ENCODE results near the gene ADAMTSL1.

DNA sequence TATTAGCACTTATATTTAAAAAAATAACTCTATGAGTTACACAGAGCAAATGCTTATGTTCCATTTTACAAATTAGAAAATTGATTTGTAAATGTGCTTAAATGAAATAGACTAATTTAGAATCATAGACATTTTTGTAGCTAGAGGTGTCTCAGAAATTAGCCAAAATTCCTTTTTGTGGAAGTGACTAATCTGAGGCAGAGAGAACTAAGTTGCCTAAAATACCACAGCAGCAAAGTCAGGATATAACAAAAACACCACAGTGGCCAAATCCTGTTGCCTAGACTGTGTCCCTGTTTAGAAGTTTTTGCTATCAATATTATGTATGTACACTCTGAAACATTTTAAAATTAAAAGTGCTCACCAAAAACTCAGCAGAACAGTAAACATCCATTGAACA lies 18.7 kb downstream of the ADAMTSL1 start:
- TF ChIP-seq EP300 (IDR thresholded peaks at IDR 0.05) (no peak), POLR2A (IDR thresholded peaks at IDR 0.05; ENCODE audit: low read length) (no peak), GATA3 (IDR thresholded peaks at IDR 0.05; ENCODE audit: borderline replicate concordance) (no peak), EHMT2 (IDR thresholded peaks at IDR 0.05; ENCODE audit: low read depth) (no peak)
- TF ChIP-seq, protein P1, sequence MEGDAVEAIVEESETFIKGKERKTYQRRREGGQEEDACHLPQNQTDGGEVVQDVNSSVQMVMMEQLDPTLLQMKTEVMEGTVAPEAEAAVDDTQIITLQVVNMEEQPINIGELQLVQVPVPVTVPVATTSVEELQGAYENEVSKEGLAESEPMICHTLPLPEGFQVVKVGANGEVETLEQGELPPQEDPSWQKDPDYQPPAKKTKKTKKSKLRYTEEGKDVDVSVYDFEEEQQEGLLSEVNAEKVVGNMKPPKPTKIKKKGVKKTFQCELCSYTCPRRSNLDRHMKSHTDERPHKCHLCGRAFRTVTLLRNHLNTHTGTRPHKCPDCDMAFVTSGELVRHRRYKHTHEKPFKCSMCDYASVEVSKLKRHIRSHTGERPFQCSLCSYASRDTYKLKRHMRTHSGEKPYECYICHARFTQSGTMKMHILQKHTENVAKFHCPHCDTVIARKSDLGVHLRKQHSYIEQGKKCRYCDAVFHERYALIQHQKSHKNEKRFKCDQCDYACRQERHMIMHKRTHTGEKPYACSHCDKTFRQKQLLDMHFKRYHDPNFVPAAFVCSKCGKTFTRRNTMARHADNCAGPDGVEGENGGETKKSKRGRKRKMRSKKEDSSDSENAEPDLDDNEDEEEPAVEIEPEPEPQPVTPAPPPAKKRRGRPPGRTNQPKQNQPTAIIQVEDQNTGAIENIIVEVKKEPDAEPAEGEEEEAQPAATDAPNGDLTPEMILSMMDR (IDR thresholded peaks at IDR 0.05): no peak
- TF ChIP-seq, protein P2, sequence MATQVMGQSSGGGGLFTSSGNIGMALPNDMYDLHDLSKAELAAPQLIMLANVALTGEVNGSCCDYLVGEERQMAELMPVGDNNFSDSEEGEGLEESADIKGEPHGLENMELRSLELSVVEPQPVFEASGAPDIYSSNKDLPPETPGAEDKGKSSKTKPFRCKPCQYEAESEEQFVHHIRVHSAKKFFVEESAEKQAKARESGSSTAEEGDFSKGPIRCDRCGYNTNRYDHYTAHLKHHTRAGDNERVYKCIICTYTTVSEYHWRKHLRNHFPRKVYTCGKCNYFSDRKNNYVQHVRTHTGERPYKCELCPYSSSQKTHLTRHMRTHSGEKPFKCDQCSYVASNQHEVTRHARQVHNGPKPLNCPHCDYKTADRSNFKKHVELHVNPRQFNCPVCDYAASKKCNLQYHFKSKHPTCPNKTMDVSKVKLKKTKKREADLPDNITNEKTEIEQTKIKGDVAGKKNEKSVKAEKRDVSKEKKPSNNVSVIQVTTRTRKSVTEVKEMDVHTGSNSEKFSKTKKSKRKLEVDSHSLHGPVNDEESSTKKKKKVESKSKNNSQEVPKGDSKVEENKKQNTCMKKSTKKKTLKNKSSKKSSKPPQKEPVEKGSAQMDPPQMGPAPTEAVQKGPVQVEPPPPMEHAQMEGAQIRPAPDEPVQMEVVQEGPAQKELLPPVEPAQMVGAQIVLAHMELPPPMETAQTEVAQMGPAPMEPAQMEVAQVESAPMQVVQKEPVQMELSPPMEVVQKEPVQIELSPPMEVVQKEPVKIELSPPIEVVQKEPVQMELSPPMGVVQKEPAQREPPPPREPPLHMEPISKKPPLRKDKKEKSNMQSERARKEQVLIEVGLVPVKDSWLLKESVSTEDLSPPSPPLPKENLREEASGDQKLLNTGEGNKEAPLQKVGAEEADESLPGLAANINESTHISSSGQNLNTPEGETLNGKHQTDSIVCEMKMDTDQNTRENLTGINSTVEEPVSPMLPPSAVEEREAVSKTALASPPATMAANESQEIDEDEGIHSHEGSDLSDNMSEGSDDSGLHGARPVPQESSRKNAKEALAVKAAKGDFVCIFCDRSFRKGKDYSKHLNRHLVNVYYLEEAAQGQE (IDR thresholded peaks at IDR 0.05): no peak
